ENCODE measurements around the gene CDH4.

GRCh38 chr20:61435823-61436220 is 183.8 kb downstream of the CDH4 start:
- no peak for TF ChIP-seq CTCF (IDR thresholded peaks at IDR 0.05; ENCODE audit: borderline replicate concordance, extremely low read depth, low read length, poor library complexity, severe bottlenecking)
- TF ChIP-seq EZH2 (IDR thresholded peaks at IDR 0.05; ENCODE audit: borderline replicate concordance, low read depth, low read length, severe bottlenecking) = no peak
